Testis (tissue), 3 donors: ENCODE measurements around the gene FLAD1. TPM values are rescaled to one million over a fixed set of nuclear protein-coding genes. Genes with fewer than 3 reads are reported as not detected.

Source experiments
- DNase-seq: peaks from one replicate; pipeline ENCODE4 v3.0.0-alpha.2; 2019
- H3K27ac ChIP-seq, 2 donors: fragments of 200-600 bp; sonication (generic); one replicate each; pipeline ENCODE4 v1.5.1; 2019
- H3K27me3 ChIP-seq: fragments of 200-600 bp; sonication (generic); one replicate; pipeline ENCODE4 v1.5.1; 2019
- H3K36me3 ChIP-seq: fragments of 200-600 bp; sonication (generic); one replicate; pipeline ENCODE4 v1.5.1; 2017; ENCODE audit warnings: low read depth; ENCODE audit errors: missing control alignments
- H3K4me1 ChIP-seq: fragments of 200-600 bp; sonication (generic); one replicate; pipeline ENCODE4 v1.5.1; 2019
- H3K4me3 ChIP-seq, 2 donors: fragments of 200-600 bp; sonication (generic); one replicate each; pipeline ENCODE4 v1.5.1; 2017 to 2019
- H3K9me3 ChIP-seq: fragments of 200-600 bp; sonication (generic); one replicate; pipeline ENCODE4 v1.5.1; 2017
- POLR2A ChIP-seq: fragments of 450-650 bp; IDR thresholded peaks from one replicate; pipeline ENCODE4 v1.6.1; 2017; ENCODE audit warnings: antibody characterized with exemption, mild to moderate bottlenecking, moderate library complexity
- WGBS, 2 donors: methylation state at CpG; one replicate each; pipeline ENCODE4 v1.1.5; 2018; 5-methylcytosine and 5-hydroxymethylcytosine counted together
- intact Hi-C: fragments of 100-400 bp; cut with DNase I; formaldehyde crosslinking; loops from one replicate; pipeline ENCODE4 v1.15.1; 2023; ENCODE audit warnings: low total_unique reads
- microRNA-seq, 2 donors: library from miRNA; unstranded; fragments of <30 nt; microRNA quantifications; one replicate each; pipeline ENCODE4, GENCODE V29; 2016; ENCODE audit warnings: borderline number of aligned reads in 2 of 2, borderline replicate concordance in 1 of 2
- polyA plus RNA-seq: library from polyadenylated mRNA; stranded (reverse); fragments of 350-450 nt; fragmentation: Illumina TruSeq; extraction: RNeasy Lipid Tissue Mini Kit (QIAGEN cat#74804); gene quantifications from one replicate; pipeline ENCODE4 v1.2.3, GENCODE V29; 2014; ENCODE audit warnings: low read depth, low replicate concordance; ENCODE audit not compliant: insufficient read depth
- small RNA-seq, 2 donors: library from RNA; depleted of rRNA; stranded (forward); fragments of <200 nt; gene quantifications; one replicate each; pipeline ENCODE3, GENCODE V24; 2016
- total RNA-seq, 2 donors: library from RNA; depleted of rRNA; stranded (reverse); fragments of >200 nt; gene quantifications; one replicate each; pipeline ENCODE4 v1.2.3, GENCODE V29; 2016
- TF ChIP-seq, protein P1 (sequence below), 3 experiments: fragments of 450-650 bp in 2 of 3; fragments of 200-600 bp in 1 of 3; sonication (generic) in 1 of 3; IDR thresholded peaks; one replicate each; pipeline ENCODE4 v1.5.1; 2016 to 2019; ENCODE audit warnings: antibody characterized with exemption in 3 of 3, mild to moderate bottlenecking in 2 of 3, moderate library complexity in 1 of 3

Gene FLAD1
- total and polyA plus RNA-seq, 3 donors from 2014 or later = 26.5 to 46.5 (median 35.0) TPM

DNA sequence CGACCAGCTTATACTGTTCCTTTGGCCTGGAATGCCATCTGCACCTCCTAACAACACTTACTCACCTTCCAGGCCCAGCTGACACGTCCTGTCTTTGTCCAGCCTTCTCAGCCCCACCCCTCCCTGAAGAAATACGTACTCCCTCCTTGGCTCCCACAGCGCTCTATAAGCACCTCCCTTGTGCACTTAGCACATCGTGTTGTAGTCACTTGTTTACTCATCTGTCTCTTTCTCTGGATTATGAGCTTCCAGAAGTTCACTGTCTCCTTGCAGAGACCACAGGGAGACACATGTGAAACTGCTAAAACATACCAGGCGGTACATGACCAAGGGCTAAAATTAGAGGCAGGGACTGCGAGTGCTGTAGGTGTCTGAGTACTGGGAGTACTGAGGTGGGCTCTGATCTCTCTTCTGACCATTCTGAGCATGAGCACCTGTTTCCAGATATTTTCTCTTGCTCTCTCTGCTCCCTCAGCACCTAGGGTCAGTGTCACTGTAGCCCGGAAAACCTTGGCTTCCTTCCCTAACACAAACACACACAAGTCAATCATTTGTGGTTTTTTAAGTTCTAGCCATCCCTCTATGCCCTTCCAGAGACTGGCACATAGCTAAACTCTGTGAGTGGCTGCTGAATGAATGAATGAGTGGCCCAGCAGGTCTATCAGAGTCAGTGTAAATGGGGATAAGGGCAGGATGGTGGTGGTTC, 55.6 kb downstream of the FLAD1 start:
- no peaks in the 10 kb centered on the region for H3K36me3 ChIP-seq
- intact Hi-C loops = no loop called here
- H3K4me3 ChIP-seq = no peak overlapping the region
- TF ChIP-seq POLR2A = no peak
- H3K9me3 ChIP-seq = no peaks in the 10 kb centered on the region
- no peaks in the 10 kb centered on the region for H3K27me3 ChIP-seq
- WGBS, 2 donors = 55 to 64% methylated on average over 8 of the region's 8 CpGs
- H3K4me1 ChIP-seq = no peaks in the 10 kb centered on the region
- no peak overlapping the region for H3K27ac ChIP-seq
- no peak for DNase-seq

GRCh38 chr1:155039308-155039669, 56.1 kb downstream of the FLAD1 start:
- whole genome bisulfite sequencing, 2 donors = 84% methylated on average over 4 of the region's 4 CpGs
- Histone ChIP-seq H3K36me3 (no peaks in the 10 kb centered on the region), H3K27ac (no peak overlapping the region)

GRCh38 chr1:155040358-155041093, 57.4 kb downstream of the FLAD1 start:
- Histone ChIP-seq H3K27ac (no peak overlapping the region), H3K36me3 (no peaks in the 10 kb centered on the region), H3K4me1 (no peaks in the 10 kb centered on the region), H3K9me3 (no peaks in the 10 kb centered on the region), H3K4me3 (no peak overlapping the region), H3K27me3 (no peaks in the 10 kb centered on the region)
- intact Hi-C loops = no loop called here
- DNase-seq = no peak
- TF ChIP-seq, protein P1, sequence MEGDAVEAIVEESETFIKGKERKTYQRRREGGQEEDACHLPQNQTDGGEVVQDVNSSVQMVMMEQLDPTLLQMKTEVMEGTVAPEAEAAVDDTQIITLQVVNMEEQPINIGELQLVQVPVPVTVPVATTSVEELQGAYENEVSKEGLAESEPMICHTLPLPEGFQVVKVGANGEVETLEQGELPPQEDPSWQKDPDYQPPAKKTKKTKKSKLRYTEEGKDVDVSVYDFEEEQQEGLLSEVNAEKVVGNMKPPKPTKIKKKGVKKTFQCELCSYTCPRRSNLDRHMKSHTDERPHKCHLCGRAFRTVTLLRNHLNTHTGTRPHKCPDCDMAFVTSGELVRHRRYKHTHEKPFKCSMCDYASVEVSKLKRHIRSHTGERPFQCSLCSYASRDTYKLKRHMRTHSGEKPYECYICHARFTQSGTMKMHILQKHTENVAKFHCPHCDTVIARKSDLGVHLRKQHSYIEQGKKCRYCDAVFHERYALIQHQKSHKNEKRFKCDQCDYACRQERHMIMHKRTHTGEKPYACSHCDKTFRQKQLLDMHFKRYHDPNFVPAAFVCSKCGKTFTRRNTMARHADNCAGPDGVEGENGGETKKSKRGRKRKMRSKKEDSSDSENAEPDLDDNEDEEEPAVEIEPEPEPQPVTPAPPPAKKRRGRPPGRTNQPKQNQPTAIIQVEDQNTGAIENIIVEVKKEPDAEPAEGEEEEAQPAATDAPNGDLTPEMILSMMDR (IDR thresholded peaks at IDR 0.05) = no peak
- no peak for TF ChIP-seq POLR2A
- 89 to 91% methylated on average over 14 of the region's 14 CpGs for WGBS, 2 donors

More at GRCh38 chr1:155039308-155039669, 56.1 kb downstream of the FLAD1 start:
- no peak for TF ChIP-seq POLR2A
- TF ChIP-seq, protein P1 (IDR thresholded peaks at IDR 0.05) = no peak
- H3K4me3 ChIP-seq = no peak overlapping the region
- DNase-seq = no peak
- no peaks in the 10 kb centered on the region for H3K9me3 ChIP-seq
- no peaks in the 10 kb centered on the region for H3K27me3 ChIP-seq
- no peaks in the 10 kb centered on the region for H3K4me1 ChIP-seq
- intact Hi-C loops = no loop called here

Small RNA genes within 50 kb of the gene (microRNA-seq; reads per million reads assigned to microRNA genes)
- gene MIR4258 = 0 reads per million in 2 donors

Small RNA genes within 50 kb of the gene (small RNA-seq; reads per million reads assigned to genes)
- gene MIR4258 (0 reads per million in 2 donors), gene RF00017 (0 reads per million in 2 donors)

Other genes with a start within 250 kb of the FLAD1 start
- under 1 TPM; 0.24 to 0.56 TPM for gene KCNN3, start 113.1 kb upstream of the FLAD1 start, total RNA-seq
- 0.78 TPM for gene KCNN3, start 113.1 kb upstream of the FLAD1 start, polyA plus RNA-seq
- gene PMVK, start 46.6 kb upstream of the FLAD1 start, total RNA-seq = 10 to 100 TPM; 21.1 to 27.7 TPM
- gene PMVK, start 46.6 kb upstream of the FLAD1 start, polyA plus RNA-seq = 44.6 TPM
- 10 to 100 TPM; 84.1 to 87.1 TPM for gene PBXIP1, start 27.2 kb upstream of the FLAD1 start, total RNA-seq
- 111 TPM for gene PBXIP1, start 27.2 kb upstream of the FLAD1 start, polyA plus RNA-seq
- 10 to 100 TPM; 31.0 to 34.9 TPM for gene PYGO2, start 21.6 kb upstream of the FLAD1 start, total RNA-seq
- gene PYGO2, start 21.6 kb upstream of the FLAD1 start, polyA plus RNA-seq = 33.2 TPM
- gene SHC1, start 12.6 kb upstream of the FLAD1 start, total RNA-seq = 10 to 100 TPM; 47.9 to 59.3 TPM
- 49.0 TPM for gene SHC1, start 12.6 kb upstream of the FLAD1 start, polyA plus RNA-seq
- gene CKS1B, start 8.7 kb upstream of the FLAD1 start, total RNA-seq = 10 to 100 TPM; 45.5 to 84.3 TPM
- 100 TPM for gene CKS1B, start 8.7 kb upstream of the FLAD1 start, polyA plus RNA-seq
- 1 to 10 TPM in 1 of 2 donors, not detected in 1; 1.1 TPM for gene LENEP, start 10.2 kb downstream of the FLAD1 start, total RNA-seq
- not detected for gene LENEP, start 10.2 kb downstream of the FLAD1 start, polyA plus RNA-seq
- 10 to 100 TPM; 21.1 to 22.4 TPM for gene ZBTB7B, start 19.5 kb downstream of the FLAD1 start, total RNA-seq
- 18.6 TPM for gene ZBTB7B, start 19.5 kb downstream of the FLAD1 start, polyA plus RNA-seq
- 10 to 100 TPM in 1 of 2 donors, 1 to 10 TPM in 1; 9.9 to 14.4 TPM for gene DCST2, start 50.4 kb downstream of the FLAD1 start, total RNA-seq
- 20.4 TPM for gene DCST2, start 50.4 kb downstream of the FLAD1 start, polyA plus RNA-seq
- 1 to 10 TPM; 4.5 to 9.4 TPM for gene DCST1, start 50.5 kb downstream of the FLAD1 start, total RNA-seq
- 15.2 TPM for gene DCST1, start 50.5 kb downstream of the FLAD1 start, polyA plus RNA-seq
- 10 to 100 TPM; 30.7 to 34.5 TPM for gene ADAM15, start 68.0 kb downstream of the FLAD1 start, total RNA-seq
- 42.6 TPM for gene ADAM15, start 68.0 kb downstream of the FLAD1 start, polyA plus RNA-seq
- gene EFNA4, start 80.4 kb downstream of the FLAD1 start, total RNA-seq = 1 to 10 TPM; 5.3 to 6.9 TPM
- 6.0 TPM for gene EFNA4, start 80.4 kb downstream of the FLAD1 start, polyA plus RNA-seq
- 1 to 10 TPM; 7.5 to 7.7 TPM for gene EFNA3, start 95.5 kb downstream of the FLAD1 start, total RNA-seq
- 9.9 TPM for gene EFNA3, start 95.5 kb downstream of the FLAD1 start, polyA plus RNA-seq
- gene EFNA1, start 144.5 kb downstream of the FLAD1 start, total RNA-seq = 10 to 100 TPM; 13.1 to 14.5 TPM
- 13.0 TPM for gene EFNA1, start 144.5 kb downstream of the FLAD1 start, polyA plus RNA-seq
- 10 to 100 TPM; 25.2 to 30.0 TPM for gene SLC50A1, start 152.5 kb downstream of the FLAD1 start, total RNA-seq
- gene SLC50A1, start 152.5 kb downstream of the FLAD1 start, polyA plus RNA-seq = 33.7 TPM
- gene DPM3, start 157.2 kb downstream of the FLAD1 start, total RNA-seq = 100 to 1,000 TPM in 1 of 2 donors, 10 to 100 TPM in 1; 69.9 to 104 TPM
- 77.7 TPM for gene DPM3, start 157.2 kb downstream of the FLAD1 start, polyA plus RNA-seq
- 100 to 1,000 TPM; 242 to 255 TPM for gene KRTCAP2, start 190.0 kb downstream of the FLAD1 start, total RNA-seq
- 397 TPM for gene KRTCAP2, start 190.0 kb downstream of the FLAD1 start, polyA plus RNA-seq
- gene TRIM46, start 190.5 kb downstream of the FLAD1 start, total RNA-seq = 1 to 10 TPM; 3.7 to 3.9 TPM
- 4.0 TPM for gene TRIM46, start 190.5 kb downstream of the FLAD1 start, polyA plus RNA-seq
- 10 to 100 TPM; 37.1 to 68.1 TPM for gene THBS3, start 224.6 kb downstream of the FLAD1 start, total RNA-seq
- gene THBS3, start 224.6 kb downstream of the FLAD1 start, polyA plus RNA-seq = 82.9 TPM
- gene MTX1, start 225.4 kb downstream of the FLAD1 start, total RNA-seq = 100 to 1,000 TPM in 1 of 2 donors, 10 to 100 TPM in 1; 77.1 to 118 TPM
- 161 TPM for gene MTX1, start 225.4 kb downstream of the FLAD1 start, polyA plus RNA-seq